Activated CD4-positive, alpha-beta T cell treated with anti-CD3 and anti-CD28 coated beads for 4 hours (primary cell): ENCODE data around the gene TGIF2.
"Not testable (repeated sequence)": the region's sequence is repeated elsewhere in the genome, so short reads cannot be mapped to it uniquely, and the experiment has no call there.

Experiments used
- DNase-seq, 2 donors: peaks; one replicate each; pipeline ENCODE4 v3.0.0-alpha.2; 2020

Gene TGIF2

GRCh38 chr20:36620917-36621316 is 47.5 kb downstream of the TGIF2 start:
- no peak for DNase-seq

GRCh38 chr20:36623444-36623843 is 50.0 kb downstream of the TGIF2 start:
- no peak for DNase-seq

GRCh38 chr20:36624068-36624943 is 50.9 kb downstream of the TGIF2 start:
- no peak for DNase-seq

GRCh38 chr20:36624944-36625324 is 51.5 kb downstream of the TGIF2 start:
- no peak for DNase-seq

GRCh38 chr20:36628076-36628475 is 54.7 kb downstream of the TGIF2 start:
- DNase-seq, result no peak

- peak in 1 of 2 donors; percentile 26 for DNase-seq
Measured at GRCh38 chr20:36629719-36630681, 56.6 kb downstream of the TGIF2 start.

- DNase-seq, result no peak
Measured at GRCh38 chr20:36631646-36632045, 58.2 kb downstream of the TGIF2 start.

- no peak for DNase-seq
Measured at GRCh38 chr20:36632147-36632486, 58.7 kb downstream of the TGIF2 start.

- no peak for DNase-seq
Measured at GRCh38 chr20:36632487-36633284, 59.3 kb downstream of the TGIF2 start.

- DNase-seq, result no peak
Measured at GRCh38 chr20:36633285-36633772, 59.9 kb downstream of the TGIF2 start.

GRCh38 chr20:36634342-36634741 is 60.9 kb downstream of the TGIF2 start:
- DNase-seq, result no peak

GRCh38 chr20:36638876-36639400 is 65.5 kb downstream of the TGIF2 start:
- DNase-seq, result not testable (repeated sequence)

GRCh38 chr20:36641506-36641843 is 68.1 kb downstream of the TGIF2 start:
- DNase-seq, result no peak

- DNase-seq, result no peak
Measured at GRCh38 chr20:36642136-36642535, 68.7 kb downstream of the TGIF2 start.
